ENCODE data around the gene PHF21B.
"Not testable (repeated sequence)": the region's sequence is repeated elsewhere in the genome, so short reads cannot be mapped to it uniquely, and the experiment has no call there.

The PHF21B gene

DNA sequence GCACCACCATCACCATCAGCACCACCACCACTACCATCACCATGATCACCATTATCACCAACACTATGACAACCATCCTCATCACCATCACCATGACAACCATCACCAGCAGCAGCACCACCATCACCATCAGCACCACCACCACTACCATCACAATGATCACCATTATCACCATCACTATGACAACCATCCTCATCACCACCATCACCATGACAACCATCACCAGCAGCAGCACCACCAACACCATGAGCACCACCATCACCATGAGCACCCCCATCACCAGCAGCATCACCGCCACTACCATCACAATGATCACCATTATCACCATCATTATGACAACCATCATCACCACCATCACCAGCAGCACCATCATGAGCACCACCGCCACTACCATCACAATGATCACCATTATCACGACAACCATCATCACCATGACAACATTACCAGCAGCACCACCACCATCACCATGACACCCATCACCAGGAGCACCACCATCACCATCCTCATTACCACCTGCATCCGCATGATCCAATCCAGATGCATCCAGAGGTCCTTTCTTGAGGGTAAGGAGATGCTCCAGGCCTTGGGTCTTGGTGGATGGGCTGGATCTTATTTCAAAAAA lies 23.8 kb downstream of the PHF21B start:
- no peak for DNase-seq

DNA sequence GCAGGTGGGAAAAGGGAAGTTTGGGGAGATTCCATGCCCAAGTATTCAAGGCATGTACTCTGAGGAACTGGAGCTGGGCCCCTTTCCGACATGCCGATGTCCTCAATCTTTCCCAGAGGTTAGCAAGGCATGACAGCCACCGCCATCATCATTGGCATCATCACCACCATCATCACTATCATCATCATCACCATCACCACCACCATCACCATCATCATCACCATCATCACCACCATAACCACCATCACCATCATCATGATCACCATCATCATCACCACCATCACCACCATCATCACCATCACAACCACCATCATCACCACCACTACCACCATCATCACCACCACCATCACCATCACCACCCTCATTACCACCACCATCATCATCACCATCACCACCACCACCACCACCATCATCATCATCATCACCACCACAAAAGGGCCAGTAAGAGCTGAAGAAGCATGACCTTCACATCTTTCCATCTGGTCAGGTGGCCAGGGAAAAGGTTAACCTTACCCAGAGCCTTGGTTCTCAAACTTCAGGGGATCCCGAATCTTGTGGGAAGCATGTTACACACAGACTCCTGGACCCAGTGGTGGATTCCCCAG lies 25.8 kb downstream of the PHF21B start:
- DNase-seq: no peak

DNA sequence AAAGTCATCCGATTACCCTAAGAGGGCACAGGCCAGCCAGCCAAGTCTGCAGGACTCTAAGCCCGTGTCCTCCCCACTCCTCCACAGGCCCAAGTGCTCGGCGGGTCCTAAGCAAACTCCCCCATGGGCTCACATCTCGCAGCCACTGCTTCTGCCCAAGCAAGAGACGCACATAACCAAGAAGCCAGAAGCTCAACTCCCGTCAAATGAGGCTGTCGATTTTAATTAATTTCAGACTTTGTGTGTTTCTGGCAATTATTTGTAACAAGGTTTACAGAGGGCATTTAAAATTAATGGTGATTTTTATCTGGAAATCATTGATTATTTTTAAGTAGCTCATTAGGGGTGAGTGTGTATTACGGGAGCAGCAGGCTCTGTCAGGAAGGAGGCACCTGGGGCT lies 27.4 kb downstream of the PHF21B start:
- DNase-seq: no peak

DNA sequence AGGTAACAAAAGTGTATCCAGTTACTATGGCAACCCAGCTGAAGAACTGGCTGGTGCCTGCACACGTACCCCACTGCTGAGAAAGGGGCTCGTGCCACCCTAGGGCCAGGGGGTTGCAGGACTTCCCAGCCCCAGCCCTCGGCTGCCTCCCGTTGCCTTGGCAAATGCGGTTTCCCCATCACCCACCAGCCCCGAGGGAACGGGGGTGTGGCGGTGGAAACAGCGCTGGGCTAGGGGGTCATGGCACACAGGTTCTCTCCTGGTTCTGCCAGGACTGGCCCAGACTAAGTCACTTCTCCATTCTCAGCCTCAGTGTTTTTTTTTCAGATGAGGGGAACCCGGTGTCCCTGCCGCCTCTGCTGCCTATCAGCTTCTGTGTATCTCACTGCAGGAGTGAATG lies 27.9 kb downstream of the PHF21B start:
- no peak for DNase-seq

DNA sequence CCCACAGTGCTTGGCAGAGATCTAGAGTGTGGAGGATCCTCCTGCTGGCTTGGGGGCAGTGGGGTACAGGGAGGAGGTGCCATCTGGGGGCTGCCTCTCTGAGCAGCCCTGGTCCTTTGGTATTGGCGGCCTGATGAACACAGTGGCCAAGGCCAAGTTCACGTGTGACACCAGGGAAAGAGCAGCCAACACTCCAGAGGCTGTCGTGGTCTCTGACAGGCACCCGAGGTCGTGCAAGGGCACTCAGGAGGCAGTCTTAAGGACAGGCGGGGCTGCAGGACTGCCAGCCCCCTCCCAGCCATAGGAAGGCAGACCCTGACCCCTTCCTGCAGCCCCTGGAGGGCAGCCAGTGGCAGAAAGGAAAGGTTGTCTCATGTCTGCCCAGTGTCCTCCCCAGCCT lies 30.7 kb downstream of the PHF21B start:
- no peak for DNase-seq

DNA sequence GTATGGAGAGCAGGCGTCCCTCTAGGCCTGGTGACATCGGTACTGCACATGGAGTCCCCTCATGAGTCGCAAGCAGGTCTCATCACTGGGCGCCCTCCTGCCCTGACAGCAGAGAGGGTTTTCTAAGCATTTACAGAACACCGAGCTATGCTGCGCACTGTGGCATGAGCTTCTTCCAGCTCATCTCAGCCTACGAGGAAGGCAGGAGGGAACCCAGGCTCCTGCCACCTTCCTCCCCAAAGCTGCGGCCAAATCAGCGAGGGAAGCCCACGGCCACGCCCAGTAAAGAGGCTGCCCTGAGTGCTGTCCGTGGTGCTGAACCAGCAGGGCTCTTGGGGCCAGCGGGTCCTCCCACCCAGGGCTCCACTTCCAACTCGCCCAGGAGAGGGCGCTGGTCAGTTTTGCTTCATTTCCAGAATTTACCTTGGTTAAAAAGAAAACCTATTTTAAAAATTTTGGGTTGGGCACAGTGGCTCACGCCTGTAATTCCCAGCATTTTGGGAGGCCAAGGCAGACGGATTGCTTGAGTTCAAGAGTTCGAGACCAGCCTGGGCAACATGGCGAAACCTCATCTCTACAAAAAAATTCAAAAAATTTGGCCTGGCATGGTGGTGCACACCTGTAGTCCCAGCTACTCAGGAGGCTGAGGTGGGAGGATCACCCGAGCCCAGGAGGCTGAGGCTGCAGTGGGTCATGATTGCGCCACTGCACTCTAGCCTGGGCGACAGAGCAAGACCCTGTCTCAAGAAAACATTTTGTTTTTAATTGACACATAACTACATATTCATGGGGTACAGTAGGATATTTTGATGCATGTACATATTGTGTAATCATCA lies 34.2 kb downstream of the PHF21B start:
- peak; percentile 81 for DNase-seq

DNA sequence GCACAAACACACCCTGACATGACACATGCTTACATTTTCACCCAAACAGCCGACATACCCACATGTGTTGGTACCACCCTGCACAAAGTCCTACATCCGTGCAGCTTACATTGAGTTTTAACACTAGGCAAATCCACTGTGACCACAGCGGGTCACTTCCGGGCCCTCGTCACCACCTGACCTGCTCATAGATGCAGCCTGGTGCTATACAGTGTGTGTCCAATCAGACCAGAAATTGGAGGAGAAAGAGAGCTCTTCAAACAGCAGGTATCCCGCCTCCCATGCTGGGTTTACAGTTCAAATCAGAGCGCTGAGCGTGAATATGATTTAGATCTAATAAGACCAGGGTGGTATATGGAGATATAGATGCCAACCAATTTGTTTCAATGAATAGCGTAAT lies 35.4 kb downstream of the PHF21B start:
- DNase-seq: no peak

DNA sequence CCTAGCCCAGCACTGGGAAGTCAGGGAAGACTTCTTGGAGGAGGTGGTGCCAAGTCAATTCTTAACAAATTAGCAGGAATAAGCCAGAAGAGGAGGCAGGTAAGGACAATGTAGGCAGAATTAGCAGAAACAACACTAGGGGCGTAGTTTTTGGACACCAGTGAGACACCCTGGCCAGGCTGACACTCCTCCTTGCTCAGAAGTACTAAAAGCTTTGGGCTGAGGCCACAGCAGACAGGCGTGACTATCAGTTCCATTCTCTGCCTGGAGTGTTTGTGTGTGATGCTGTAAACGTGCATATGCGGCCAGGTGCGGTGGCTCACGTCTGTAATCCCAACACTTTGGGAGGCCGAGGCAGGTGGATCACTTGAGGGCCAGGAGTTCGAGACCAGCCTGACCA lies 36.0 kb downstream of the PHF21B start:
- no peak for DNase-seq

DNA sequence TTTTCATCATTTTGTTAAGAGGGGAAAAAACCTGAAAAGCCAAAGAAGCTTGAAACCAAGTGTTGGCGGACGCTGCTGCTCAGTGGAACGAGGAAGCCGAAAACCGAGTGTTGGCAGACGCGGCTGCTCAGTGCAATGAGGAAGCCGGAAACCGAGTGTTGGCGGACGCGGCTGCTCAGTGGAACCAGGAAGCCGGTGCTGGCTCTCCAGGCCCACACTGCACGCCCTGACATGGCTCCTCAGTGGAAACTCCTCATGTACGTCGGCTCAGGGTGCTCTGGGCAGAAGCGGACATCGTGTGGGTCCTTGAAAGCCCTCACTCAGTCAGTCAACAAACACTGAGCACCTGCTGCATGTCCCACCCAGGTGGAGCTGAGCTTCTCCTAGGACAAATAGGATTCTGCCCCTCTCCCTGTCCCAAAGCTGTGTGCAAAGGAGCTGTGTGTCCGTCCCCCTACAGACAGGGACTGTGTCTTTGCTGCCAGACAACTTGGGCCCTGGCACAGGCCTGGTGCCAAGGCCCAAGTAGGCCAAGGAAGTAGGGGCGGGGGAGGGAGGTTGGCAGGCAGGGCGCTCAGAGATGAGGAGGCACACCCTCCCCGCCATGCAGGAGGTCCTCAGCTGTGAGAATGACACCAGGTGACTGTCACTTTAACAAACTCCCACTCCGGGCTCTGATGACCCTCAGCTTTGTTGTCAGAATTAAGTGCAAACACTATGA lies 37.3 kb downstream of the PHF21B start:
- DNase-seq: no peak

DNA sequence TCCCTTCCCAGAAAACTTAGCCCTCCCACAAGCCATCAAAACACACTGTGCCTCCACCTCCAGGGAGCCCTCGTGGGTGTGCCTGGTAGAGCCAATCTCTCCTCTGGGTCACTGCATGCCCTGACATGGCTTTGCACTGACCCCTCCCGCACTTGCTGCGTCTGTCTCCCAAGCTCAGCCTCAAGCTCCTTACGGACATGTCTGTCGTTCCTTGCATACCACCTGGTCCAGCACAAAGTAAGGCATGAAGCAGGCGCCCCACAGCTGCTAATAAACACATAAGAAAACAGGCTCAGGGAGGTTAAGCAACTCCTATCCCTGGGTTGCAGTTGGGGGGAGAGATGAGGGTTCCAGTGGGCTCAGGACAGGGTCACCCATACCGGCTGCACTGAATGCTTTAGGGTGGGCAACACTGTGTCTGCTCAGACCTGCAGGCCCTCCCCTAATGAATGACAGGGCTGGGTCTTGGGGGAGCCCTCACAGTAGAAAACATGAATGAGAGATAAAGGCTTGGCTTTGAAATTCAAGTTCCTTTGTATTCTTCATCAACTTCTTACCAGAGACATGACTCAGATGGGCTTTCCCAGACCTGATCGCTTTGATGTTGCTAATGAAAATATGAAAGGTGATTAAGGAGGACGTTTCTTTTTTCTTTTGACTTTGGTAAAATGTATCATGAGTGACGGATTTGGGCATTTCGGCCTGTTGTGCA lies 38.0 kb downstream of the PHF21B start:
- DNase-seq: no peak

DNA sequence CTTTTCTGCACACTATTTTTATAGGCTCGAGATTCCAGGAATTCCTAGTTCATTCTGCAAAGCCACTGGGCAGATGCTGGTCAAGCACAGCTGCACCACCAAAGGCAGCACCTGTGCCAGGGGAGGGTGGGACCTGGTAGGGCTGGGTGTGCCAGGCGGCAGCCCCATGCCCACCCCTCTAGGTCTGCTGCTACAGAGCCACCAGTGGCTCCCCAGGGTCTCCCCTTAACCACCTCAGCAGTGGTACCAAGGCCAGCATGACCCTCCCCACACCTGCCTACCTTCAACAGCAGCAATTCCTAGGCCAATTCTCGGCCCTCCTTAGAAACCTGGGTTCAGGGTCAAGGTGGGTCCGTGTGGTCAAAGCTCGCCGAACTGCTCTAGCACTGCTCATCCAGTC lies 39.5 kb downstream of the PHF21B start:
- no peak for DNase-seq

DNA sequence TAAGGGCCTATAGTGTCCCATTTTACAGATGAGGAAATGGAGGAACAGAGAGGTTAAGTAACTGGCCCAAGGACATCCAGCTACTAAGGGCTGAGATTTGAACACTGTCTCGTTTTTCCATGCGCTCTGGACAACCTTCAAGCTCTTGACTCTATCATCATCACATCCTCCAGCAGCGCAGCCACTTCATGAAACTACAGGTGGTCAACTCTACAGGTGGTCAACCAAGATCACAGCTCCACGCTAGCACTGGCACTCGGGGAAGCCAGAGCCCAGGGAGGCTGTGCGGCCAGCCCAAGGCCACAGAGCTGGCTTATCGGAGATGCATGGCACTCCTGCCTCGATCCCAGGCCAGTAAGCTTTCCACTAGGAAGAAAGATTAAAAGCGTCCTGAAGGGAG lies 40.0 kb downstream of the PHF21B start:
- no peak for DNase-seq

DNA sequence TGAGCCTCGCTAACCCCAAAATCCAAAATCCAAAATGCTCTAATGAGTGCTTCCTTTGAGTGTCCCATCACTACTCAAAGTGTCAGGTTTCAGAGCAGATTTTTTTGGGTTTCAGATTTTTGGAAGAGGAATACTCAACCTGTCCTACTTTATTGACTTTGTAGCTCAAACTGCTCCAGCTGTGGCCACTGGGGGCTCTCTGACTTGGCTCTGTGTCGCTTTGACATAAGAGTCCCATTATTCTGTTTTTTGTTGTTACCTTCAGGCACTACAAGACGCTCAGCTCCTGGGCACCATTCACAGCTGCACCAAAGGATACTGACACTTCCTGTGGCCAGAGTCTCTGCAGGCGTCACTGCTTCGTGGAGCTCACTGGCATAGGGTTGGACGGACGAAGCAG lies 41.1 kb downstream of the PHF21B start:
- DNase-seq: no peak

DNA sequence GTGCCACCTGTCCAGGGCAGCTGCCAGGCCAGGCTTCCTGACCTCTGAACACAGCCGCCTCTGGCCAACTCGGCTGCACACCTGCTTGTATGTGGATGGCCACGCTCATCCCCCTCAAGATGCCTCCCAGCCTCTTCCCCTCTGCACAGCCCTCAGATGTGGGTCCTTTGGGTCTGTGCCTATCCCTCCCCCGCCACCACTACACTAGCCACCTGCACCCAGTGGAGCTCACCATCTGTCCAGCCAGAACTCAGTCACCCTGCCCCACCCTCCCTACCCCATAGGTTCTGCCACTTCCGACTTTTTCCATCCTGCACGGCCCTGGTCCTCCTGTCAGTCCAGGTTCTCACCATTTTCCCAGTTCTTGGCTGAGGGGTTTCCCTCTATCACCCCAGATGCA lies 44.6 kb downstream of the PHF21B start:
- no peak for DNase-seq

DNA sequence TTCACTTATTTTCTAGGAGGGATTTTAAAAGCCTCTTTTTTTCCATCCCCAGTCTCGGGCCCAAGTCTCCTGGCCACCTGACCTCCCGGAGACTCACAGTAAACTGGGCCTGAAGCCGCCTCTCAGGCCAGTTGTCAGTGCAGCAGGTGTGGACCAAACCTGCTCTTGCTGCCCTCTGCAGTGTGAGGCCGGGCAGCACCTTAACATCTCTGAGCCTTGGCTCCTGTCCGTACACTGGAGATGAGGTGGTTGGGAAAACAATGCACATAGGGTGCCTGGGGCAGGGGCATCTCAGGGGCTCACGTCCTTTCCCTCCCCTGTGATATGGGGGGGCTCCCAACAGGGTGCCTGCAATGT lies 45.1 kb downstream of the PHF21B start:
- DNase-seq: no peak

DNA sequence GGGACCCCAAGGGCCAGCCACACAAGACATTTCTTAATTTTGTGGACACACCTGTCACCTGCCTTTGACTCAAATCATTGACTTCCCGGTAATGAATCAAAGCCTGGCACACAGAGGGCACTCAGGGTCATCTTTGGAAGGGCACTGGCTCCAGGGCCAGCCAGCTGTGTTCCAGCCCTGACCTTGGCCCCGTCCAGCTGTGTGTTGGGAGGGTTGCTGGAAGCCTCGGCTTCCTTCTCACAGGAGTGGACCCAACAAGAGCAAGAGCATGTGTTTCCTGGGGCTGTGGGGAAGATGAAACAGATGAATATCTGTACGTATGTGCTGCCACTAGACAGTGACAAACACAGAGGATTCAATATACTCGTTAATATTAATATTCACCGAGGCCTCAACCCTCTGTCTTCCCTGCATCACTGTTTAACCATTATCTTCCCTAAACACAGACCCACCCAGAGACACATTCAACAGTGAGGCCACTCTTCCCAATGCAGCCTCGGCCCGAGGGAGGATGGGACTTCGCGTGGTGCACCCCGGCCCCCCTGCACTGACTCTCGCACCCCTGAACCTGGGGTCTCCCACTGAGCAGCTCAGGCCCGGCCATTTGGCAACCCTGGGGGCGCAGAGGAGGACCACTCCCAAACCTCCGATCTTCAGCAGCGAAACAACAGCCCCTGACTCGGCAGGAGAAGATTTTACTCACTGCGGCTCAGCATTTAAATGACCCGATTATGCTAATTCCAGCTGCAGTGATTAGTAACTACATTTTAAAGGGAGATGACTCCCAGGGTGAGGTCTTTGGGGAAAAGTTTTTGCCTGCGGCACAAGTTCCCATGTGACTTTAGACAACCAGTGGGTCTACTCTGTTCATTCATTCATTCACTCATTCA lies 45.7 kb downstream of the PHF21B start:
- no peak for DNase-seq

DNA sequence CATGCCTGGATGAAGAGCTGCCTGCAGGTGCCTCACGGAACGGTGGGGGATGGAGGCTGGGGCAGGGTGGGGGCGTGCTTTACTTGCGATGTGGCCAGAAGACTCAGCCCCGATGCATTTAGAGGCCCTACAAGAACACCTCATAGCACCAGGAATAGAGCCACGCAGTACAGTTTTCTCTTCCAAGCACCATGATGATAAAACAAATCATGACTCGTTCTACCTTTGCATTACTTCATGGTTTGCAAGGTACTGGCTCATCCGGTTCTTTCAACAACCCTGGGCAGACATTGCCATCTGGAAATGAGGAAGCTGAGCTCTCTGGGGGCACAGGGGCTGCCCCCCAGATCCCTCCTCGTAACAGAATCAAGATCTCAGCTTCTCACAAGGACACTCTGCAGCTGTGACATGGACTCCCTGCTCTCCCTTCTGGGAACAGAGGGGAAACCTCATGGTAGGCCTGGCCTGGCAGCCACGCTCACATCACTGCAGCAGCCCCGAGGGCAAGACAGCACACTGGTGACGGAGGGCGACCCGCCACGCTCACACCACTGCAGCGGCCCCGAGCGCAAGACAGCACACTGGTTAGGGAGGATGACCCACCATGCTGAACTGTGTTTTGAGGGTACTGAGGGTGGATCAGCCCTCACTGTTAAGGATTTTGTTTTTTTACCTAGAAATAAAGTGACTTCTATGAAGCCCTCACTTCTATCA lies 46.9 kb downstream of the PHF21B start:
- DNase-seq: no peak

DNA sequence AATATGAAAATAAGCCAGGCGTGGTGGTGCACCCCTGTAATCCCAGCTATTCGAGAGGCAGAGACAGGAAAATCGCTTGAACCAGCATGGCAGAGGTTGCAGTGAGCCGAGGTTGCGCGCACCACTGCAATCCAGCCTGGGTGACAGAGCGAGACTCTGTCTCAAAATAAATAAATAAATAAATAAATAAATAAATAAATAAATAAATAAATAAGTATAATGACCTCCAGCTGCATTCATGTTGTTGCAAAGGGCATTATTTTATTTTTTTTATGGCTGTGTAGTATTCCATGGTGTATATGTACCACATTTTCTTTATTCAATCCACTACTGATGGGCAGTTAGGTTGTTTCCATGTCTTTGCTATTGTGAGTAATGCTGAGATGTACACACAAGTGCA lies 48.1 kb downstream of the PHF21B start:
- not testable (repeated sequence) for DNase-seq

DNA sequence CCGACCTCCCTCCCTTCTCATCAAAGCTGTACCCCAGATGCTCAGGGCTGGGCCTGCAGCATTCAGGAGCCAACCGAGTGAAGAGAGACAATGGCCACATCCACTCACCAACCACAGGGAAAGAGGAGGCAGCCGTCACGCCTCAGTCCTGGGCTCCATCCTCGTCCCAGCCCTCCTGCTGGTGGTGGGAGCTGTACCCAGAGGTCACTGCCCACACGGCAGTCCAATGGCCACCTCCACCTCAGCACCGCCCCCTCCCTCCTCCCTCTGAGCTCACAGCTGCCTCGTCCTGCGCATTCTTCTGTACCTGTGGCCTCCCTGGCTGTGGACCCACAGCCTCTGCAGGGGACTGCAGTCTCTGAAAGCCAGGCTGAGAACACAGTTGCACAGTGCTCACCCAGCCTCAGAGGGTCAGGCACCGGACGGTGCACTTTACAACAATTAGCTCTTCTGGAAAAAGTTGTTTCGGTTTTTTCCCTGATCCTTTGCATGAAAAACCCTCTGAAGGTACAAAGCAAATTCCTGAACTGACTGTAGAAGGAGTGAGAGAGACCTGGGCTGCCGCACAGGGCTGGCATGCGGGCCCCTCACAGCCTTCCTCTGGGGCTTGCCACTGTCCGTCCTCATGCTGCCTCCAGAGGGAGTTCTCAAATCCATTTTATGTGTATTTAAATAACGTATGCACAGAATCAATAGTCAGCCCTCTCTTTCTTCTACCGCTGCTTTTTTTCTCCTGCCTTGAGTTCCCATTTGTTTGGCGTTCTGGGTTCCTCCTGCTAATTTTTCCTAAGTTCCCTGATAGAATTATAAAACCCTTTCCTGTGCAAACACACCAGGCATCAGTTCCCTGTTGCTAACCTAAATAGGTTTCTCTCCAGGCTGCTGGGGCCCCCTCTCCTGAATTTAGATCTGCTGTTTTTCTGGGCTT lies 52.7 kb downstream of the PHF21B start:
- no peak for DNase-seq

DNA sequence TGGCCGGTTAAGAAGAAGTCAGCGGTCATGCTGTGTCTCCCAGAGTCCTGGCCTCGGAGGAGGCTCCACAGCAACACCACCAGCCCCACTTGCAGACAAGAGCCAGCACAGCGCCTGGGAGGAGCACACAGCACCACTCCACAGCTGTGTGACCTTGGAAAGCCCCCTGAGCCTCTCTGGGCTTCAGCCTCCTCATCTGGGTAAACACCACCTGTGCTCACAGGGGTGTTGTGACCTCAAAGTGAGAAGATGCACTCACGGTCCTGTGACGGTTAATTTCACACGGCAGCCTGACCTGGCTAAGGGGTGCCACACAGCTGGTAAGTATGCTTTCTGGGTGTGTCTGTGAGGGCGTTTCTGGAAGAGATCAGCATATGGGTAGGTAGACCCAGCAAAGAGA lies 54.7 kb downstream of the PHF21B start:
- DNase-seq: no peak
